Erythroblast (primary cell): ENCODE data around the gene MTG2.

Experiments
- DNase-seq, 2 experiments: peaks; one replicate each; lab custom pipeline; 2025; lab: John Stamatoyannopoulos, UW
- GATA1 ChIP-seq: IDR thresholded peaks from 2 replicates; pipeline ENCODE4 v1.6.1; 2011; ENCODE audit warnings: low read depth, mild to moderate bottlenecking, control low read depth, low read length, moderate library complexity
- POLR2A ChIP-seq: IDR thresholded peaks from 2 replicates; pipeline ENCODE4 v1.6.1; 2011; ENCODE audit warnings: mild to moderate bottlenecking, low read length

Gene MTG2

GRCh38 chr20:62191781-62192559 lies 9.1 kb downstream of the MTG2 start:
- no peak for DNase-seq
- TF ChIP-seq POLR2A (no peak), GATA1 (no peak)

DNA sequence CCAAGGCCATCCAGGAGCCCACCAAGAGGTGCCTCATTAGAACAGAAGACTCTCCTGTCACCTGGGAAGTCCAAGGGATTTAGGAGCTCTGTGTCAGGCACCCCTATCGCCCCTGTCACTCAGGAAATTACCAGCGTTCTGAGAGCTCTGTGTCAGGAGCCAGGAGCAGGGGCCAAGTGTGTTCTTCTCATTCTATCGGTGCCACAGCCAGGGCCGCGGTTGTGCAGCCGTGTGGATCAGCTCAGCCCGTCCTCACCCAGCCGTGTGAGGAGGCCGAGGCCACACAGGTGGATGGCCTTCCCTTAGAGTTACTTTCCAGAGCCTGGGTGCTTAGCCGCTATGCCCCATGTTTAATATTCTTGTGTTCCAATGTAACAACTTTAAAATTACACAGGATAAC lies 9.8 kb downstream of the MTG2 start:
- TF ChIP-seq POLR2A (no peak), GATA1 (no peak)
- DNase-seq: no peak

- DNase-seq: no peak
Observed at GRCh38 chr20:62193079-62194025, 10.5 kb downstream of the MTG2 start.

DNA sequence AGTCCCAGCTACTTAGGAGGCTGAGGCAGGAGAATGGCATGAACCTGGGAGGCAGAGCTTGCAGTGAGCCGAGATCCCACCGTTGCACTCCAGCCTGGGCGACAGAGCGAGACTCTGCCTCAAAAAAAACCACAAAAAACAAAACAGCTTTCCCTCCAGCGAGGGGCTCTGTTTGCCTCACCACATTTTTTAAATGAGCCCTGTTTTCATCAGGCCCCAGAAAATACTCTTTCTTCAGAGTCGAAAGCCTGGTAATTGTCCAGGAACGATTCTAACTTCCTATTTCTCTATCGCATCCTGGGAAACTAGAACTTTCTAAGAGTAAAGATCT lies 12.2 kb downstream of the MTG2 start:
- TF ChIP-seq GATA1 (no peak), POLR2A (no peak)
- DNase-seq: no peak

More at GRCh38 chr20:62193079-62194025, 10.5 kb downstream of the MTG2 start:
- TF ChIP-seq GATA1 (no peak), POLR2A (no peak)

DNA sequence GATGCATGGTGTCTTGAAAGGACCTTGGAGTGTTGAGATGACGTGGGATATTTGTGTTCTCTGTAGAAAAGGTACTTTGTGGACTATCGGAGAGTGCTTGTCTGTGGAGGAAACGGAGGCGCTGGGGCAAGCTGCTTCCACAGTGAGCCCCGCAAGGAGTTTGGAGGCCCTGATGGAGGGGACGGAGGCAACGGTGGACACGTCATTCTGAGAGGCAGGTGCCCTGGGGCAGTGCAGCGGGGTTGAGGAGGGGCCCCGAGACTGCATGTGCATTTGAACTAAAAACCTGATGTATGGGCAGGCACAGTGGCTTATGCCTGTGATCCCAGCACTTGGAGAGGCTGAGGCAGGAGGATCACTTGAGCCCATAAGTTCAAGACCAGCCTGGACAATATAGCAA lies 12.9 kb downstream of the MTG2 start:
- no peak for DNase-seq
- TF ChIP-seq POLR2A: no peak
- TF ChIP-seq GATA1: no peak

DNA sequence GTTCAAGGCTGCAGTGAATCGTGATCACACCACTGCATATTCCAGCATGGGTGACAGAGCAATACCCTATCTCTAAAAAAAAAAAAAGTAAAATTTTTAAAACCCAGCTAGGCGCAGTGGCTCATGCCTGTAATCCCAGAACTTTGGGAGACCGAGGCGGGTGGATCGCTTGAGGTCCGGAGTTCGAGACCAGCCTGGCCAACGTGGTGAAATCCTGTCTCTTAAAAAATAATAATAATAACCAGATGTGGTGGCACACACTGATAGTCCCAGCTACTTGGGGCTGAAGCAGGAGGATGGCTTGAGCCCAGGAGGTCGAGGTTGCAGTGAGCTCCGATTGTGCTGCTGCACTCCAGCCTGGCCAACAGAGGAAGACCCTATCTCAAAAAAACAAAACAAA lies 13.5 kb downstream of the MTG2 start:
- TF ChIP-seq POLR2A (no peak), GATA1 (no peak)
- DNase-seq: no peak

DNA sequence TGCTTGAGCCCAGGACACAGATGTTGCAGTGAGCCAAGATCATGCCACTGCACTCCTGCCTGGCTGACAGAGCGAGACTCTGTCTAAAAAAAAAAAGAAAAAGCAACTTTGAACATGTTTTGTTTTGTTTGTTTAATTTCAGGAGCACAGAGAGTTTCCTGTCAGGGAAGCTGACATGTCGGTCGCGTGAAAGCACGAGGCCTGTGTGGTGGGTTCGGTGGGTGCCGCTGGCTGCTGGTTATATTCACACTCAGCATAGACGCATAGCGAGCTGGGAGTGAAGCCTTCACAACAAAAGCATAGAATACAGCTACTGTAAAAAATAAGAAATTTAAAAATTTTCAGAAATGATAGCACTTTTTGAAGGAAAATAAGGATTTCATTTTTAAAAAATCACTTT lies 14.5 kb downstream of the MTG2 start:
- DNase-seq: no peak
- no peak for TF ChIP-seq POLR2A
- TF ChIP-seq GATA1: no peak

- DNase-seq: no peak
- TF ChIP-seq POLR2A: no peak
- no peak for TF ChIP-seq GATA1
Observed at GRCh38 chr20:62197801-62198200, 15.0 kb downstream of the MTG2 start.

DNA sequence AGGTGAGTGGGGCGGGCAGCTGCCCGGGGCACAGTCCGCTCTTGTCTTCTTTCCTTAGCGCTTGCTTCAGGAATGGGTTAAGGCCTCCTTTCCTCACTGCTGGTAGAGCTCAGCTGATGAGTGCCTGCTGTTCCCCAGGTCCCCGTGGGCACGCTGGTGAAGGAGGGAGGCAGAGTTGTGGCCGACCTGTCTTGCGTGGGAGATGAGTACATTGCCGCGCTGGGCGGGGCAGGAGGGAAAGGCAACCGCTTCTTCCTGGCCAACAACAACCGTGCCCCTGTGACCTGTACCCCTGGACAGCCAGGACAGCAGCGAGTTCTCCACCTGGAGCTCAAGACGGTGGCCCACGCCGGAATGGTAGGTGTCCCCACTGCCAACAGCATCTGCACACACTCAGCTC lies 15.7 kb downstream of the MTG2 start:
- DNase-seq: no peak
- no peak for TF ChIP-seq GATA1

- DNase-seq: no peak
Observed at GRCh38 chr20:62198931-62199330, 16.1 kb downstream of the MTG2 start.

DNA sequence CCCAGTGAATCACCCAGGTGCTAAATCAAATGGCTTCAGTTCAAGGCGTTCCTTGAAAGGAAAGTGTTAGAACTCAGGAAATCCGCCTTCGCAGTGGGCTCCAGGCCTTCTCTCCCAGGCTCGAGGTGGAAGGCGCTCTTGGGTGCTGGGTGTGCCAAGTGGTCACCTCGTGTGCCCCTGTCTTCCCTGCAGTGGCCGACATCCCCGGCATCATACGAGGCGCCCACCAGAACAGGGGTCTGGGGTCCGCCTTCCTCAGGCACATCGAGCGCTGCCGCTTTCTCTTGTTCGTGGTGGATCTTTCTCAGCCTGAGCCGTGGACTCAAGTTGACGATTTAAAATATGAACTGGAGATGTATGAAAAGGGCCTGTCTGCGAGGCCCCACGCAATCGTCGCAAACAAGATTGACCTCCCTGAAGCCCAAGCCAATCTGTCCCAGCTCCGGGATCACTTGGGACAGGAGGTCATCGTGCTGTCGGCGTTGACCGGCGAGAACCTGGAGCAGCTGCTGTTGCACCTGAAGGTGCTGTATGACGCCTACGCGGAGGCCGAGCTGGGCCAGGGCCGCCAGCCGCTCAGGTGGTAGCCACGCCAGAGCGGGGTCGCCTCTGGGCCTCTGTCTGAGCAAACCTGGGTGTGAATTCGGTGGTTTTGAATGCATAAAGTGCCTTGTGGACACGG lies 17.8 kb downstream of the MTG2 start:
- TF ChIP-seq GATA1 (no peak), POLR2A (no peak)
- DNase-seq: no peak

More at GRCh38 chr20:62198931-62199330, 16.1 kb downstream of the MTG2 start:
- no peak for TF ChIP-seq POLR2A
- TF ChIP-seq GATA1: no peak

GRCh38 chr20:62201173-62202082 lies 18.6 kb downstream of the MTG2 start:
- TF ChIP-seq POLR2A: no peak
- no peak for TF ChIP-seq GATA1
- no peak for DNase-seq

GRCh38 chr20:62202083-62202395 lies 19.2 kb downstream of the MTG2 start:
- no peak for DNase-seq
- TF ChIP-seq POLR2A (no peak), GATA1 (no peak)
